Fibroblast of lung (primary cell): ENCODE results near the gene MIEF1.

ENCODE experiments used
- CTCF ChIP-seq, 2 donors: IDR thresholded peaks in 1 of 2; conservative IDR thresholded peaks in 1 of 2; 1 replicate in 1 of 2; 2 replicates in 1 of 2; pipeline ENCODE4 v1.5.1; 2011 to 2012; ENCODE audit warnings: low read length in 2 of 2, control low read depth in 1 of 2, inconsistent platforms in 1 of 2, low read depth in 1 of 2, mild to moderate bottlenecking in 1 of 2
- EZH2 ChIP-seq: IDR thresholded peaks from 2 replicates; pipeline ENCODE4 v1.5.1; 2012; ENCODE audit warnings: low read length, control low read depth, mild to moderate bottlenecking; ENCODE audit errors: missing control alignments

- no peak for TF ChIP-seq CTCF (conservative IDR thresholded peaks at IDR 0.05 in 1 of 2, IDR thresholded peaks at IDR 0.05 in 1 of 2; ENCODE audit: low read depth in 1 of 2, low read length in 2 of 2)
- no peak for TF ChIP-seq EZH2
Observed at GRCh38 chr22:39537975-39538374, 35.9 kb downstream of the MIEF1 start.
